ENCODE data around the gene S100A2.

S100A2 gene

DNA sequence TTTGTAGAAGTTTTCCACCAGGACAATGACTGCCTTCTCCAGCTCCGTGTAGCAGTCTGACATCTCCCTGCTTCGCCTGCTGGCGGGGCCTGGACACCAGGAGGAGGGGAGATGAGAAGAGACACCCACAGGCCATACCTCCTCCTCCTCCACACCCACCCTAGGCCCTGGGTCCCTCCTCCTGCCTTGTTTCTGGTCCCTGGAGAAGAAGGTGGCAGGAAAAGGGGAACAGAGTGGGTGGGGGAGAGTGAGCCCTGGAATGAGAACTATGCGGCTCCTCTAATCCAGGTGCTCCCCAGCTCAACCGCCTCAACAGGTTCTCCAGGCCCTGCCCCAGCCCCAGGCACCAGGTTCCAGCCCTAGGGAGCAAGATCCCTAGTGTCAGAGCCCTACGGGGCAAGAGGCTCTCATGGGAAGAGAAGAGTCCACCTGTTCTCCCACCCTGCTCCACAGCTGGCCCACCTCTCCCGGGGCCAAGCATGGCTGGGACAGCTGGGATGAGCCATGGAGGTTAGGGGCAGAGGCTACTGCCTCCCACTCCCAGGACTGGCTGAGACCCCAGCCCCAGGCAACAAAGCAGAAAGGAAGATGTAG lies 42.5 kb upstream of the S100A2 start:
- H3K4me3 ChIP-seq (replicated peaks; ENCODE audit: low read depth, low read length), result peak overlapping the region; percentile 90
- no peak for DNase-seq (ENCODE audit: low read depth)
- no peak for TF ChIP-seq CTCF (IDR thresholded peaks at IDR 0.05; ENCODE audit: low read length, missing control alignments)

GRCh38 chr1:153607381-153607780 lies 41.7 kb upstream of the S100A2 start:
- no peak overlapping the region for H3K4me3 ChIP-seq (replicated peaks; ENCODE audit: low read depth, low read length)
- no peak for TF ChIP-seq CTCF (IDR thresholded peaks at IDR 0.05; ENCODE audit: low read length, missing control alignments)
- DNase-seq (ENCODE audit: low read depth), result no peak

GRCh38 chr1:153606194-153606593 lies 40.5 kb upstream of the S100A2 start:
- no peak for TF ChIP-seq CTCF (IDR thresholded peaks at IDR 0.05; ENCODE audit: low read length, missing control alignments)
- no peak overlapping the region for H3K4me3 ChIP-seq (replicated peaks; ENCODE audit: low read depth, low read length)
- no peak for DNase-seq (ENCODE audit: low read depth)

GRCh38 chr1:153602749-153603148 lies 37.1 kb upstream of the S100A2 start:
- no peak for TF ChIP-seq CTCF (IDR thresholded peaks at IDR 0.05; ENCODE audit: low read length, missing control alignments)
- no peak for DNase-seq (ENCODE audit: low read depth)
- no peak overlapping the region for H3K4me3 ChIP-seq (replicated peaks; ENCODE audit: low read depth, low read length)

- H3K4me3 ChIP-seq (replicated peaks; ENCODE audit: low read depth, low read length), result no peak overlapping the region
- DNase-seq (ENCODE audit: low read depth), result no peak
- TF ChIP-seq CTCF (IDR thresholded peaks at IDR 0.05; ENCODE audit: low read length, missing control alignments), result no peak
Observed at GRCh38 chr1:153599847-153600246, 34.2 kb upstream of the S100A2 start.

DNA sequence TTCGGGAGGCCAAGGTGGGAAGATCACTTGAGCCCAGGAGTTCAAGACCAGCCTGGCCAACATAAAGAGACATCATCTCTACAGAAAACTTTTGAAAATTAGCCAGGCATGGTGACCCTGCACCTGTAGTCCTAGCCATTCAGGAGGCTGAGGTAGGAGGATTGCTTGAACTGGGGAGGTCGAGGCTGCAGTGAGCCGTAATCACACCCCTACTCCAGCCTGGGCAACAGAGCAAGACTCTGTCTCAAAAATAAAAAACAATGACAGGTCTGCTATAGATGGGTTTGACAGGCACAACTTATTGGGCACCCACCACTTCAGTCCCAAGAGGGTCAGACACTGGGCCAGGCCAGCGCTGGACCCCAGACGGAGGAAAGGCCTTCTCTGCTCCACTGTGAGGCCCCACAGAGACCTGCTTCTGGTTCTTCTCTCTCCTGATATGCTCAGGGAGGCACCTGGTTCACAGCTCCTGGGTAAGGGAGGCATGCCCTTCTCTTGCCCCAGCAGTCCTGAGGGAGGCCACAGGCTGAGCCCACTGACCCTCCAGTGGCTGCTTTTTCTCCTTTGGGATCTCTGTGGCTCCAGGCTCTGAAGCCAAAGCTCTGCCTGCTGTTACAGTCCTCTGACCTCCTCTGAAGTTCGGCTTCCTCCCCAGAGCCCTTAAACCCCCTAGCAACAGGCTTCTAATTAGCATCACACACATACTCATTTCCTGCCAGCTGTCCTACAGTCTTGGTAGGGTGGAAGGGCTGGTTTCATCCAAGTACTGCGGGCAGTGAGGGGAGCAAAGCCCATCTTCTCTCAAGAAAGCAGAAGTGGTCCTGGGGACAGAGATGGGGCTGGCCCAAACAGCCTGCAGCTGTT lies 32.9 kb upstream of the S100A2 start:
- no peak for TF ChIP-seq CTCF (IDR thresholded peaks at IDR 0.05; ENCODE audit: low read length, missing control alignments)
- no peak overlapping the region for H3K4me3 ChIP-seq (replicated peaks; ENCODE audit: low read depth, low read length)
- peak; percentile 61 for DNase-seq (ENCODE audit: low read depth)
